Measurements from ENCODE around the gene DFFB.

DFFB gene

DNA sequence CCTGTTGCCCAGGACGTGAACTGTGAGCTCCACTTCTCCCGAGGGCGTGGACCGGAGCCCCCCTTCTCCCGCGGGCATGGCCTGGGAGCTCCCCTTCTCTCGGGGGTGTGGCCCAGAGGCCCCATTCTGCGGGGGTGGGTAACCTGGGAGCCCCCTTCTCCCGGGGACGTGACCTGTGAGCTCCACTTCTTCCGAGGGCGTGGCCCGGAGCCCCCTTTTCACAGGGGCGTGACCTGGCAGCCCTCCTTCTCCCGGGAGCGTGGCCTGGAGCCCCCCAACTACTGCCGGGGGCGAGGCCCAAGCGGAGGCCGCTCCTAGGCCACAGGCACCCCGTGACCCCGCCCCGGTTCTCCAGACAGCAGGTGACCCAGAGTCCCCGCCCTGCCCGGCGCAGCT, 42.5 kb downstream of the DFFB start:
- DNase-seq (ENCODE audit: low spot score): no peak
- TF ChIP-seq, protein P1, sequence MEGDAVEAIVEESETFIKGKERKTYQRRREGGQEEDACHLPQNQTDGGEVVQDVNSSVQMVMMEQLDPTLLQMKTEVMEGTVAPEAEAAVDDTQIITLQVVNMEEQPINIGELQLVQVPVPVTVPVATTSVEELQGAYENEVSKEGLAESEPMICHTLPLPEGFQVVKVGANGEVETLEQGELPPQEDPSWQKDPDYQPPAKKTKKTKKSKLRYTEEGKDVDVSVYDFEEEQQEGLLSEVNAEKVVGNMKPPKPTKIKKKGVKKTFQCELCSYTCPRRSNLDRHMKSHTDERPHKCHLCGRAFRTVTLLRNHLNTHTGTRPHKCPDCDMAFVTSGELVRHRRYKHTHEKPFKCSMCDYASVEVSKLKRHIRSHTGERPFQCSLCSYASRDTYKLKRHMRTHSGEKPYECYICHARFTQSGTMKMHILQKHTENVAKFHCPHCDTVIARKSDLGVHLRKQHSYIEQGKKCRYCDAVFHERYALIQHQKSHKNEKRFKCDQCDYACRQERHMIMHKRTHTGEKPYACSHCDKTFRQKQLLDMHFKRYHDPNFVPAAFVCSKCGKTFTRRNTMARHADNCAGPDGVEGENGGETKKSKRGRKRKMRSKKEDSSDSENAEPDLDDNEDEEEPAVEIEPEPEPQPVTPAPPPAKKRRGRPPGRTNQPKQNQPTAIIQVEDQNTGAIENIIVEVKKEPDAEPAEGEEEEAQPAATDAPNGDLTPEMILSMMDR (IDR thresholded peaks at IDR 0.05): no peak
- peak overlapping the region; percentile 96 for H3K4me3 ChIP-seq
- peak overlapping the region; percentile 83 to 99 for H3K27ac ChIP-seq

DNA sequence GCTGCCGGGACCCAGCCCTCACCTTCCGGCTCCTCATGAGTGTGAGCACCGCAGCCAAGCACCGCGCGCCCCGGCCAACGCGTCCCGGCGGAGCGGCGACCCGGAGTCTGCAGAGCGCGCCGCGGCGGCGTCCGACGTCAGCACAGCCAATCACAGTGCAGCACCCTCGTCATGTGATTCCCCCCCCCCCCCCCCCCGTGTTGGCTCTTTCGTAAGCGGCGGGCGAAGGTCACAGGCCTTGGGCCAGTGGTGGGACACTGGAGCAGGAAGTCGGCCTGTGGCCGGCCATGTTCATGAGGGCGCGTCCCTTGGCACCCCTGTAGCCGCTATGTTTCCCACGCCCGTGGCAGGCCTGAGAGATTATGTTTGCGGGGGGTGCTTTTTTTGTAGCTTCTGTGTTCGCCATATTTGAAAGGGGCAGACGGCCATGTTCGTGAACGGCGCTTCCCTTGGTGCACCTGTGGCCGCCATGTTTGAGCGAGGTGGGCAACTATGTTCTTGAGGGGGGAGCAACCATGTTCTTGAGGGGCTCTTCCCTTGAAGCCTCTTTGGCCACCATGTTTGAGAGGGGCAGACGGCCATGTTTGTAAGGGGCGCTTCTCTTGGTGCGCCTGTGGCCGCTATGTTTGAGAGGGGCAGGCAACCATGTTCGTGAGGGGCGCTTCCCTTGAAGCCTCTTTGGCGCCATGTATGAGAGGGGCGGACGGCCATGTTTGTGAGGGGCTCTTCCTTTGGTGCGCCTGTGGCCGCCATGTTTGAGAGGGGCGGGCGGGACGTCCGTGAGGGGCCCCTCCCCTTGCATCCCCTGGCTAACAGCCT, 43.1 kb downstream of the DFFB start, which contains the start of gene C1orf174:
Gene C1orf174, minus strand, starts transcription at position 123 of the 819 bp plus-strand sequence. Its CDS starts 86 bp downstream, at position 37.
- TF ChIP-seq, protein P1 (IDR thresholded peaks at IDR 0.05): no peak
- DNase-seq (ENCODE audit: low spot score): peak; percentile 99
- Histone ChIP-seq H3K27ac (peak within 1 kb of the TSS; percentile 83 to 99), H3K4me3 (peak within 1 kb of the TSS; percentile 96)

DNA sequence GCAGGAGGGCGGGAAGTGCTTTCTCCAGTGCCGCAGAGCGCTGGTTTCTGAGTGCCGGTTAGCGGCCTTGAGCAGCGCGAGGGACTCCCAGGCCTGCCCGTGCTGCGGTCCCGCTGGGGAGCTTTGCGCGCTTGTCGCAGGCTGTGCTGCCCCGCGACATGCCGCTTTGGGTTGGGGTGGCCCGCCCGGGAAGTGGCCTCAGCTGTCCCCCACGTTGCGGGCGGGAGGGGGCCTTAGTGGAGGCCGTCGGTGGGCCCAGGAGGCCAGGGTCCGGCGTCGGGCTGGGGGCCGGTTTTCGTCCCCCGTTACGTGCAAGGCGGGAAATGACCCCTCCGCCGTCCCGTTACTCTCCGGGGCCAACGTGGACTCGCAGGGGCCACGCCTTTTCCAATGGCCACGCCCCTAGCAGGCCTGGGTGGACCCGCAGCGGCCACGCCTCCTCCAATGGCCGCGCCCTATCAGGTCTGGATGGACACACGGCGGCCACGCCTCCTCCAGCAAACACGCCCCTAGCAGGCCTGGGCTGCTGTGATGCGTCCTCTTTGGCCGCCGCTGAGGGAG, 43.8 kb downstream of the DFFB start:
- Histone ChIP-seq H3K27ac (peak overlapping the region; percentile 83 to 99), H3K4me3 (peak overlapping the region; percentile 96)
- TF ChIP-seq, protein P1 (IDR thresholded peaks at IDR 0.05): no peak
- peak; percentile 99 for DNase-seq (ENCODE audit: low spot score)

DNA sequence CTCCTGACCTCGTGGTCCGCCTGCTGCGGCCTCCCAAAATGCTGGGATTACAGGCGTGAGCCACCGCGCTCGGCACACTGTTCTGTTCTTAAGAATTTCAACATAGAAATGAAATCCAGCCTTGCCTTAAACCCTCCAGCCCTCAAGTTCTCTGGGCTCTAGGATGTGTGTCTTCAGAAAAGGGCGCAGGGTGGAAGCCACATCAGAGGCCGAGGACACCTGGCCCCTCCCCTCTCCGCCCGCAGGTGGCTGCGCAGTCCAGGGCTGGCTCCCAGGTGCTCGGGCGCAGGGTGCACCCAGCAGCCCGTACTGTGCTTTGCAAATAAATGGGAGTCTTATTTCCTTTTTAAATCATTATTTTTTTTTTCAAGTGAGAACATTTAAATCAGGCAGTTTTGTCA, 44.8 kb downstream of the DFFB start:
- no peak for DNase-seq (ENCODE audit: low spot score)
- H3K27ac ChIP-seq: no peak overlapping the region
- TF ChIP-seq, protein P1 (IDR thresholded peaks at IDR 0.05): no peak

DNA sequence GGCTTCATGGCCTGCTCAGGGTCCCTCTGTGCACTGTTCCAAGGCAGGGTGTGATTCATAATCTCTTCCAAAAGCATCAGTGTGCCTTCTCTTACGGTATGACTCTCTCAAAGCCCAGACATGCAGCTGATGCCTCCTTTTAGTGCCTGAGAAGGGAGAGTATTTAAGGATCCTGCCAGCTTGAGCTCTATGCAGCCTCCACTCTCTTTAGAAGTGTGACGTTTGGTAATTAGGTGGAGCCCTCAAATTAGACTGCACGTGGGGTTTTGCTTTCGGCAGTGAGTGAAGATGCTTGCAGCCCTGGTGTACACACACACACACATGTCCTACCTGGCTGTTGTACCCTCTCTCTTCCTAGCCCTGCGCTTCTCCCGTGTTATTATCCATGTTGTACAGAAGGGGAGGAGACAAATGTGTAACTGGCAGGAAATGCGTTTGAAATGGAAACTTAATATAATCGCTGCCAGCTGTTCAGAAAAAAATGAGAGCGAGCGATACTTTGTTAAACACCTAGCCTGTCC, 45.4 kb downstream of the DFFB start:
- no peak for DNase-seq (ENCODE audit: low spot score)
- TF ChIP-seq, protein P1 (IDR thresholded peaks at IDR 0.05): no peak
- H3K4me3 ChIP-seq: no peak overlapping the region
- no peak overlapping the region for H3K27ac ChIP-seq

More for the DNA sequence above, 44.8 kb downstream of the DFFB start:
- H3K4me3 ChIP-seq: no peak overlapping the region

DNA sequence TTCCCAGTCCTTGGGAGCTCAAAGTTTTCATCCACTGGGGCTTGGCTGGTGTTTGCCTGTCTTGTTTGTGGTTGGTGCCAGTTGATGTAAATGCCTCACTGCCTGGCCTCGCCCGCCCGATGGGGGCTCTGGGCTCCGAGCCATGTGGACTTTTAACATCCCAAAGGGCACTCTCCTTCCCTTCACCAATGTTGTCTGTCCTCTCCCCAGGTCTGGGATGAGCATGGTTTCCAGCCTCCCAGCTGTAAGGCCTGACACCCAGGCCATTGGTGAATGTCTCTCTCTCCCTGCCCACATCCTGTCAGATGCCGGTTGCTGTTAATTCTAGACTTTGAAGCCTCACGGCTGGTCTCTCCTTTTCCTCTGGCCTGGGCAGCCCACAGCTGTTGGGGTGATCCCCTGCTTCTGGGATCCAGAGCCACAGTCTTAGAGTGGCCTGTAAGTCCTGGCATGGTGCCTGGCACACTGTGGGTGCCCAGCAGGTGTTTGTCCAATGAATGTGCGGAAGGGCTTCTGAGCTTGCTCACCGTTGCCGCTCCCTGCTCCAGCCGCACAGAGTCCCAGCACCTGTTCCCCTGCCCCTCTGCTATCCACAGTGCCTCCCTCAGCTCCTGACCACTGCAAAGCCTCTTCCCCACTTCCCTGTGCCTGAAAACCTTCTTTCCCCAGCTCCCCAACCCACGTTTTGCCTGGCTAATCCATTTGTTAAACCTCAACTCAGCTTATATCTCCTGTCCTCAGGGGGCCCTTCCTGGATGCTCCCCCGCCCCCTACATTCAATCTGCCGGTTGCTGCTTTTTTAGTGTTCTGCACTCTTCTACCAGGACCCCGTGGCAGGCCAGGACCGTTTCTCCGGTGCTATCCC, 46.1 kb downstream of the DFFB start:
- TF ChIP-seq, protein P1 (IDR thresholded peaks at IDR 0.05): no peak
- Histone ChIP-seq H3K27ac (no peak overlapping the region), H3K4me3 (no peak overlapping the region)
- no peak for DNase-seq (ENCODE audit: low spot score)
